Lung (tissue), 12 donors: ENCODE results near the gene FMN1. TPM values are rescaled to one million over a fixed set of nuclear protein-coding genes. Genes with fewer than 3 reads are reported as not detected.
A peak's percentile ranks its signal among the peaks of the same experiment; 100 is the strongest.

Source experiments
- ATAC-seq: fragments of 200-7000 bp; cut with Tn5 transposase; one replicate; pipeline ENCODE4 v1.9.1; 2020; ENCODE audit warnings: moderate number of reproducible peaks; ENCODE audit not compliant: insufficient read depth, low FRiP score
- DNase-seq, 3 donors: peaks; one replicate each; pipeline ENCODE4 v3.0.0-alpha.2; 2013 to 2017
- H3K27ac ChIP-seq, 2 donors: one replicate each; pipeline ENCODE4 v1.5.1; 2013; ENCODE audit warnings: mild to moderate bottlenecking in 2 of 2, moderate library complexity in 2 of 2, control low read depth in 1 of 2, inconsistent platforms in 1 of 2, low read depth in 1 of 2, low read length in 1 of 2
- H3K27me3 ChIP-seq, 3 donors: one replicate each; pipeline ENCODE4 v1.5.1; 2013; ENCODE audit warnings: low read length in 2 of 3; ENCODE audit not compliant: control insufficient read depth in 3 of 3, insufficient read depth in 3 of 3
- H3K36me3 ChIP-seq, 4 donors: one replicate each; pipeline ENCODE4 v1.5.1; 2013; ENCODE audit warnings: low read length in 4 of 4, mild to moderate bottlenecking in 1 of 4, moderate library complexity in 1 of 4; ENCODE audit not compliant: control insufficient read depth in 4 of 4, insufficient read depth in 4 of 4
- H3K4me1 ChIP-seq, 5 donors: one replicate each; pipeline ENCODE4 v1.5.1; 2013; ENCODE audit warnings: low read length in 5 of 5, mild to moderate bottlenecking in 2 of 5, moderate library complexity in 1 of 5; ENCODE audit not compliant: control insufficient read depth in 5 of 5, insufficient read depth in 5 of 5
- H3K4me3 ChIP-seq: one replicate; pipeline ENCODE4 v1.5.1; 2013; ENCODE audit warnings: mild to moderate bottlenecking, control low read depth, moderate library complexity
- H3K9ac ChIP-seq, 2 donors: one replicate each; pipeline ENCODE4 v1.5.1; 2013; ENCODE audit warnings: low read length in 2 of 2, control low read depth in 1 of 2; ENCODE audit not compliant: insufficient read depth in 1 of 2
- H3K9me3 ChIP-seq, 4 donors: one replicate each; pipeline ENCODE4 v1.5.1; 2013; ENCODE audit warnings: low read length in 3 of 4, mild to moderate bottlenecking in 1 of 4, moderate library complexity in 1 of 4; ENCODE audit not compliant: control insufficient read depth in 4 of 4, insufficient read depth in 3 of 4
- CTCF ChIP-seq: IDR thresholded peaks from 2 replicates; pipeline ENCODE4 v1.5.1; 2012; ENCODE audit warnings: mild to moderate bottlenecking; ENCODE audit errors: control extremely low read depth, extremely low read depth
- WGBS, 2 donors: extraction: QIAGEN DNeasy Blood & Tissue Kit; methylation state at CpG; one replicate each; pipeline ENCODE4 v1.1.7; 2013; 5-methylcytosine and 5-hydroxymethylcytosine counted together
- polyA plus RNA-seq, 2 donors: library from polyadenylated mRNA; stranded (reverse); fragments of 200-250 nt; gene quantifications; one replicate each; pipeline ENCODE4 v1.2.1, GENCODE V29; 2013
- total RNA-seq, 2 donors: library from RNA; depleted of rRNA in 1 of 2; stranded (reverse); fragments of >200 nt in 1 of 2; gene quantifications; one replicate each; pipeline ENCODE4 v1.2.1, GENCODE V29; 2014 to 2021
- donor health status: control.
- donor health status: control.
- donor health status: Bipolar disorder and iron deficiency.
- donor health status: healthy.
- donor health status: DM: yes; HTN: yes; CAD: no.

The FMN1 gene
- total and polyA plus RNA-seq, 4 donors = 4.6 to 45.2 (median 15.7) TPM

GRCh38 chr15:33009026-33009425 is 185.5 kb downstream of the FMN1 start:
- Histone ChIP-seq H3K9me3 (no peaks in the 10 kb centered on the region), H3K9ac (no peak overlapping the region), H3K27ac (no peak overlapping the region), H3K4me3 (no peak overlapping the region), H3K27me3 (no peaks in the 10 kb centered on the region), H3K36me3 (no peaks in the 10 kb centered on the region), H3K4me1 (no peaks in the 10 kb centered on the region)
- 88 to 89% methylated on average over 5 of the region's 5 CpGs for WGBS, 2 donors
- DNase-seq = no peak
- no peak for ATAC-seq
- no peak for TF ChIP-seq CTCF

GRCh38 chr15:33008284-33008995 is 186.1 kb downstream of the FMN1 start:
- H3K27me3 ChIP-seq = no peaks in the 10 kb centered on the region
- H3K36me3 ChIP-seq = no peaks in the 10 kb centered on the region
- H3K4me3 ChIP-seq = no peak overlapping the region
- no peak overlapping the region for H3K27ac ChIP-seq
- DNase-seq (no peak), ATAC-seq (no peak)
- no peaks in the 10 kb centered on the region for H3K4me1 ChIP-seq
- H3K9me3 ChIP-seq = no peaks in the 10 kb centered on the region
- WGBS, 2 donors = 47 to 53% methylated on average over 3 of the region's 3 CpGs
- no peak for TF ChIP-seq CTCF
- no peak overlapping the region for H3K9ac ChIP-seq

GRCh38 chr15:33007303-33007855 is 187.1 kb downstream of the FMN1 start:
- H3K4me3 ChIP-seq = no peak overlapping the region
- H3K4me1 ChIP-seq = no peaks in the 10 kb centered on the region
- DNase-seq (peak in 1 of 3 donors; percentile 22), ATAC-seq (no peak)
- H3K9ac ChIP-seq = no peak overlapping the region
- no peaks in the 10 kb centered on the region for H3K36me3 ChIP-seq
- H3K27ac ChIP-seq = no peak overlapping the region
- WGBS, 2 donors = 17 to 37% methylated on average over 4 of the region's 4 CpGs
- no peaks in the 10 kb centered on the region for H3K9me3 ChIP-seq
- TF ChIP-seq CTCF = no peak
- no peaks in the 10 kb centered on the region for H3K27me3 ChIP-seq
